GM21367 (cell line): ENCODE data around the gene FAAH2.
"Not testable (repeated sequence)": the region's sequence is repeated elsewhere in the genome, so short reads cannot be mapped to it uniquely, and the experiment has no call there.

Experiments
- ATAC-seq: cut with Tn5 transposase; IDR thresholded peaks from one replicate; pipeline ENCODE4 v1.9.1; 2021; ENCODE audit not compliant: unreplicated experiment

Gene FAAH2

GRCh38 chrX:57286507-57287251 is at the start of gene FAAH2:
Gene FAAH2 (plus strand): TSS chrX:57286706. CDS start chrX:57286826, 120 bp downstream.
- ATAC-seq, result peak; percentile 94

GRCh38 chrX:57241967-57242366 is 44.5 kb upstream of the FAAH2 start:
- ATAC-seq, result no peak

GRCh38 chrX:57251965-57252364 is 34.5 kb upstream of the FAAH2 start:
- ATAC-seq, result no peak

GRCh38 chrX:57265126-57265525 is 21.4 kb upstream of the FAAH2 start:
- no peak for ATAC-seq

GRCh38 chrX:57266275-57266674 is 20.2 kb upstream of the FAAH2 start:
- no peak for ATAC-seq

GRCh38 chrX:57266871-57267270 is 19.6 kb upstream of the FAAH2 start:
- no peak for ATAC-seq

GRCh38 chrX:57267308-57267707 is 19.2 kb upstream of the FAAH2 start:
- ATAC-seq, result no peak

GRCh38 chrX:57270980-57271379 is 15.5 kb upstream of the FAAH2 start:
- no peak for ATAC-seq

- ATAC-seq, result no peak
Measured at GRCh38 chrX:57282568-57282967, 3.9 kb upstream of the FAAH2 start.

- no peak for ATAC-seq
Measured at GRCh38 chrX:57285001-57285400, 1.5 kb upstream of the FAAH2 start.

GRCh38 chrX:57289089-57289488 is 2.6 kb downstream of the FAAH2 start:
- no peak for ATAC-seq

- ATAC-seq, result no peak
Measured at GRCh38 chrX:57294961-57295360, 8.5 kb downstream of the FAAH2 start.

- not testable (repeated sequence) for ATAC-seq
Measured at GRCh38 chrX:57295679-57296078, 9.2 kb downstream of the FAAH2 start.

- no peak for ATAC-seq
Measured at GRCh38 chrX:57313583-57314215, 27.2 kb downstream of the FAAH2 start.

GRCh38 chrX:57329008-57329407 is 42.5 kb downstream of the FAAH2 start:
- ATAC-seq, result no peak

GRCh38 chrX:57335790-57336189 is 49.3 kb downstream of the FAAH2 start:
- not testable (repeated sequence) for ATAC-seq

GRCh38 chrX:57353472-57354132 is 67.1 kb downstream of the FAAH2 start:
- no peak for ATAC-seq

GRCh38 chrX:57364145-57364544 is 77.6 kb downstream of the FAAH2 start:
- ATAC-seq, result no peak

GRCh38 chrX:57366430-57366829 is 79.9 kb downstream of the FAAH2 start:
- no peak for ATAC-seq

GRCh38 chrX:57367649-57368048 is 81.1 kb downstream of the FAAH2 start:
- no peak for ATAC-seq

- no peak for ATAC-seq
Measured at GRCh38 chrX:57368158-57368557, 81.7 kb downstream of the FAAH2 start.

- ATAC-seq, result no peak
Measured at GRCh38 chrX:57379296-57379695, 92.8 kb downstream of the FAAH2 start.
